GM19395 (cell line): ENCODE measurements around the gene RNASE7.

Experiments
- ATAC-seq: cut with Tn5 transposase; IDR thresholded peaks from one replicate; pipeline ENCODE4 v1.9.1; 2021; ENCODE audit warnings: mild to moderate bottlenecking, moderate library complexity; ENCODE audit not compliant: unreplicated experiment

RNASE7 gene

GRCh38 chr14:21042918-21043317, 756 bp downstream of the RNASE7 start:
- no peak for ATAC-seq

- no peak for ATAC-seq
Measured at GRCh38 chr14:21043387-21043973, 1.3 kb downstream of the RNASE7 start.

DNA sequence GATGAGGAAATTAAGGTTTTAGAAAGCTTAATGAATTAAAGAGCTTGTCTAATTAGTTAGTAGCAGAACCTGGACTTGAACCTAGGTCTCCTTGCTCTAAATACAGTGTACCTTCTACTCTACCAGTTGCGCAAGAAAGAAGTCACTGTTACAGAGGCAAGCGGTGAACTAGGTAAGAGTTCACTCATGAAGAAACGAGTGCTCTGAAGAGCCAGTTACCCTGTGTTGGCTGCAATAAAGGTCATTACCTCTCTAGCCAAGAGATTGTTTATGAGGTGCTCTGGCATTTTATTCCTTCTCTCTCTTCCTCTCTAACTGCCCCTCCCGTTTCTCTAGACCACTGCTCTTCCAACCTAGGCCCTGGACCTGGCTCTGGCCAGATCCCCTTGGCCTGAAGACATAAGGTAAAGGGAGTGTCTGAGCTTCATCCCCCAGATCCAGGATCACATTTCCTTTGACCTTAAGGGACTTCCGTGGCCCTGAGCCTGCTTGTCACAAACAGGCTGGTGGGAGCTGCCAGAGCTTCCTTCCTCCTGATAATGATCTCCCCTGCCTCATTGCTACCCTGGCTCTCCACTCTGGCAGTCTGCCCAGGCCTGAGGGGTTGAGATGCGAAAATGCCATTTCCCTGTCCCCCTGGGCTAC, 1.9 kb downstream of the RNASE7 start:
- ATAC-seq: no peak

DNA sequence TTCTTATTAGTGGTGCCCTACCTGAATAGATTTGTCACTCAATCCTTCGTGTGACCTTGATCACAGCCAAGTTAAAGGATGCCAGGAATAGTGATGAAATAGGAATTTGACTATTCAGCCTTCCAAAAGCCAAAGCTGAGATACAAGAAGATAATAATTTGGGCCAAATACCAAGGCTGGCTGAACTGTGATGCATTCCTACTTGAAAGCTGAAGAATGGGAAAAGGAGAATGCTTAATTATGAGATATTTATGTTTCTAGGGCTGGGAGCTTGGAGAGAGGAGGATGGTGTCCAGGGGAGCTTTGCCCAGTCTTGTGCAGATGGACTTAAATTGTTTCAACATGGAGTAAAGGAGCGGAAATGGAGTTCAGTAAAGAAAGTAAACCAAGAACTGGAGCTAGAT, 5.2 kb downstream of the RNASE7 start:
- ATAC-seq: no peak

- ATAC-seq: no peak
Measured at GRCh38 chr14:21048638-21049037, 6.5 kb downstream of the RNASE7 start.

- ATAC-seq: no peak
Measured at GRCh38 chr14:21049271-21049673, 7.1 kb downstream of the RNASE7 start.

GRCh38 chr14:21050597-21050996, 8.4 kb downstream of the RNASE7 start:
- no peak for ATAC-seq

DNA sequence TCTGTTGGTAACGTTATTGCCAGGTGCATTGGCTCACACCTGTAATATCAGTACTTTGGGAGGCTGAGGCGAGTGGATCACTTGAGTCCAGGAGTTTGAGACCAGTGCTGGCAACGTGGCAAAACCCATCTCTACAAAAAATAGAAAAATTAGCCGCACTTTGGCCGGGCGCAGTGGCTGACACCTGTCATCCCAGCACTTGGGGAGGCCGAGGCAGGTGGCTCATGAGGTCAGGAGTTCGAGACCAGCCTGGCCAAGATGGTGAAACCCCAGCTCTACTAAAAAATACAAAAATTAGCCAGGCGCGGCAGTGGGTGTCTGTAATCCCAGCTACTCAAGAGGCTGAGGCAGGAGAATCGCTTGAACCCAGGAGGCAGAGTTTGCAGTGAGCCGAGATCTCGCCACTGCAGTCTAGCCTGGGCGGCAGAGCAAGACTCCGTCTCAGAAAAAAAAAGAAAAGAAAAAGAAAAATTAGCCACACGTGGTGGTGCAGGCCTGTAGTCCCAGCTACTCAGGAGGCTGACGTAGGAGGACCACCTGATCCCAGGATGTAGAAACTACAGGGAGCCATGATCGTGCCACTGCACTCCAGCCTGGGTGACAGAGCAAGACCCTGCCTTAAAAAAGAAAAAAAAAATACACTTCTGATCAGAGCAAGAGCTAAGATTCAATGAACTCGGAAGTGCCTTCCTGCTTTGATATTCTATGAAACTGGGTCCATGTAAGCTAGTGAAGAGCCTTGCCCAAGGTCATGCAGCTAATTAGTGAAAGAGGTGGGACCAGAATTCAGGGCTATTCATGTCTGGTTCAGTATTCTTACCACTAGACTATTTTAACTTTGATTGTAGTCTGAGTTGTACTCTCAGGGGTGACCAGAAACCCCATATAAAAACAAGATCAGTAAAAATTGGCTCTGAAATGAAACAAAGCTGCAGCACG, 11.3 kb downstream of the RNASE7 start:
- no peak for ATAC-seq

DNA sequence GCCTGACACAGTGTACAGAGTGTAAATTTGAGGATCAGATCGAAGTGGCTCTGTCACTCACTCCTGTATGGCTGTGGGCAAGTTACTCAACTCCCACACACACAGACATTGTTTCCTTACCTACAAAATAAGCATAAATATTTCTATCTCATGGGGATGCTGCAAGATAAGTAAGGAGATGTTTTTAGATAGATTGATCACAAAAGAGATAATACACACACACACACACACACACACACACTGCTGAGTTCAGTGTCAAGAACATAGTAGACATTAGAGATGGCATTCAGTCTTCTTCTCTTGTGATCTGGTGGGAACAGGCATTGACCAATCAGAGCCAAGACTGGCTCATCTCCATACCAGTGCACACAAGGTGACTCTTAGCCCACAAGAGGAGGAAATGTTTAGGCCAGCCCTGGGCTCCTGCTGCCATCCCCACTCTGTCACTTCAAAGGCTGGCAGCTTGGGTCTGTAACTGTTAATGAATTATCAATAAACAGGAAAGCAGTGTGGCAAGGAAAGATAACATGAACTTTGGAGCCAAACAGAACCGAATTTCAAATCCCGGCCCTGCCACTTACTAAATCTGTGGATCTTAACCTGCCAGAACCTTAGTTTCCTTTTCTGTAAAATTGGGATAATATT, 12.1 kb downstream of the RNASE7 start:
- ATAC-seq: no peak

DNA sequence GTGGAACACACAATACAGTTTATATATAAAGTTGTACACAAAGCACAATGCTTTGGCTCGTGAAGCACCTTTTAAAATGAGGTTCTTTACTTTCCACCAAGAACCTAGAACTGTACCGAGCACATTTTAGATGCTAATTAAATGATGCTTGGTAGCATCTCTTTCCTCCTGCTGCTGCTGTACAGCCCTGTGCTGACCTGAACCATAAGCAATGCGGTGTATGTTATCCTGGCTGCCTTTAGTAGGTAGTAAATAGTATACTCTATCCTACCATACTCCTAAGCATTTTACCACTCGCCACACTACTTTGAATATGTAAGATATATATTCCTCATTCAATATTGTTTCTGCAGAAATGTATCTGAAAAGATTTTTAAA, 12.6 kb downstream of the RNASE7 start:
- no peak for ATAC-seq

DNA sequence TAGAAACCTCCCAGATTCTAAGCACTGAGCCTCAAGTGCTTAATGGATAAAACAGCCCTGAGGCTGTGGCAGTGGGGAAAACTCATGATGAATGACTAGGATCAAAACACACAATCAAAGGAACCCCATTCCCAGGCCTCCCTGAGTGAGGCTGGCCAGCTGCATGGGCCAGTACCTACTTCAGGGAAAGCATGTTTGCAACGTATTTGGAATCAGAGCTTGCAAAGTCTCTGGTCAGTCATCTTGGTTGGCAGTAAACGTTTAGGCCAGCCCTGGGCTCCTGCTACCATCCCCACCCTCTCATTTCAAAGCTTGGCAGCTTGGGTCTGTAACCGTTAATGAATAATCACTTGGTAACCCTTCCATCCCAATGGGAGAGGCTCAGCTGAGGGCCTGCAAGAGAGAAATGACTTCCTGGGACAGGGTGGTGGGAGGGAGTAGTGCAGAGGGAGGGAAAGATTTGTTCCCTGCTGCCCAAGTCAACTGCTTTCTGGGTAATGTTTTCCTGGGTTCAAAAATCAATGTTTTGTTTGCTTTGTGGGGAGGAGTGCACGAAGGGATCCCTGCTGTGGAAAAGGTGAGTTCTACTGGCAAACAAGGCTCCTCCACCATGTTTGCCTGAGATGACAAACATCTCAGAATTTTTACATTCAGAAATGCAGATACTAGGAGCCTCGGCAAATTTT, 13.4 kb downstream of the RNASE7 start:
- ATAC-seq: no peak

GRCh38 chr14:21056520-21057163, 14.5 kb downstream of the RNASE7 start:
- no peak for ATAC-seq

DNA sequence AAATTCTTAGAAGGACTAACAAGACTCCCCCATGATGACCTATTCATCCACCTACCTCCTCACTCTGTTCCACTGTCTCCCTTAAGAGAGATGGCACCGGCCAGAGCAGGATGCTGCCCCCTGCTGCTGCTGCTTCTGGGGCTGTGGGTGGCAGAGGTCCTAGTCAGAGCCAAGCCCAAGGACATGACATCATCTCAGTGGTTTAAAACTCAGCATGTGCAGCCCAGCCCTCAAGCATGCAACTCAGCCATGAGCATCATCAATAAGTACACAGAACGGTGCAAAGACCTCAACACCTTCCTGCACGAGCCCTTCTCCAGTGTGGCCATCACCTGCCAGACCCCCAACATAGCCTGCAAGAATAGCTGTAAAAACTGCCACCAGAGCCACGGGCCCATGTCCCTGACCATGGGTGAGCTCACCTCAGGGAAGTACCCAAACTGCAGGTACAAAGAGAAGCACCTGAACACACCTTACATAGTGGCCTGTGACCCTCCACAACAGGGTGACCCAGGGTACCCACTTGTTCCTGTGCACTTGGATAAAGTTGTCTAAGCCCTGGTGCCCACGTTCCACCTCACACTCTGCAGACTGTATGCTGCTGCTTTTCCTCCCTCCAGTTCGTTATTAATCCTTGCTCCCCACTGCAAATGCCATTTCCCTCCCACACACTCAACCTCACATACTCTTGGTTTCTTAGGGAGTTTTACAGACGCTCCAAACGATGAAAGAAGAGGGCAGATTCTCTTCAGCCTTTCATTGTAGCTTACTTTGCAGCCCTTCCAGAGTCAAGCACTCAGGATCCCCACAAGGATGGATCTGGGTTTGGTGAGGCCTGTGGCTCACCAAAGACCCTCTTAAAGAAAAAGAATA, 15.9 kb downstream of the RNASE7 start, which contains the start of gene RNASE8:
Gene RNASE8, plus strand, starts transcription at position 20 of the 873 bp plus-strand sequence. Its CDS starts 71 bp downstream, at position 91.
- ATAC-seq: no peak

- ATAC-seq: no peak
Measured at GRCh38 chr14:21058903-21059302, 16.7 kb downstream of the RNASE7 start.

GRCh38 chr14:21059842-21060613, 17.9 kb downstream of the RNASE7 start:
- ATAC-seq: no peak

GRCh38 chr14:21060614-21061346, 18.6 kb downstream of the RNASE7 start:
- ATAC-seq: no peak

GRCh38 chr14:21061347-21061668, 19.1 kb downstream of the RNASE7 start:
- no peak for ATAC-seq

DNA sequence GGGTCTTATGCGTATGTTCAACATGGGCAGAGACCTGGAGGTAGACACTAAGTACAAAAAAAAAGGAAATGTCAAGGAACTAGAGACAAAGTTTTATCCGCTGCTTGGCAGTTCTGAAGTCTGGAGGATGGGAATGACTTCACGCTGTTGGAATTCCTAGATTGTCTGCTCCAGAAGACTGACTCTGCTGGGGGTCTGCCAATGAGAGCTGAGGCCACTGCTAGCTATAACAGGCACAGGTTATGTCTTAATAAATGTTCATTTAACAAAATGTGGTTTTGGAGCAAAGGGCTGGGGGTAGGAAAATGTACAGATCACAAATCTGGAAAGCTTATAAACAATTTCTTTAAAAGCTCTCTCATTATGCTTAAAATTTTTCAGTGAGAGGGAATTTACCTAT, 21.3 kb downstream of the RNASE7 start:
- ATAC-seq: no peak
